Right kidney (tissue), 9 donors: ENCODE data around the gene BRMS1.
"Not testable (repeated sequence)": the region's sequence is repeated elsewhere in the genome, so short reads cannot be mapped to it uniquely, and the experiment has no call there.

Source experiments
- DNase-seq: peaks from one replicate; pipeline ENCODE4 v3.0.0-alpha.2; 2016
- long read RNA-seq, 8 donors: transcript quantifications; one replicate each; lab custom pipeline, GENCODE V29; 2026

BRMS1 gene, protein sequence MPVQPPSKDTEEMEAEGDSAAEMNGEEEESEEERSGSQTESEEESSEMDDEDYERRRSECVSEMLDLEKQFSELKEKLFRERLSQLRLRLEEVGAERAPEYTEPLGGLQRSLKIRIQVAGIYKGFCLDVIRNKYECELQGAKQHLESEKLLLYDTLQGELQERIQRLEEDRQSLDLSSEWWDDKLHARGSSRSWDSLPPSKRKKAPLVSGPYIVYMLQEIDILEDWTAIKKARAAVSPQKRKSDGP
- long read RNA-seq, donor 1, transcript BRMS1-201 (10 exons, 1,445 nt) = major isoform, 18 of 20 reads
- long read RNA-seq, donor 1, partial matches to known transcripts = 0 of 20 reads
- long read RNA-seq, donor 1, other reads (novel, unspliced or antisense) = 0 of 20 reads
- long read RNA-seq, donor 2, transcript BRMS1-201 (10 exons, 1,445 nt) = major isoform, 7 of 7 reads
- long read RNA-seq, donor 2, partial matches to known transcripts = 0 of 7 reads
- long read RNA-seq, donor 2, other reads (novel, unspliced or antisense) = 0 of 7 reads
- long read RNA-seq, donor 3, partial matches to known transcripts = 0 of 6 reads
- long read RNA-seq, donor 3, other reads (novel, unspliced or antisense) = 0 of 6 reads
- long read RNA-seq, donor 4, transcript BRMS1-201 (10 exons, 1,445 nt) = major isoform, 8 of 8 reads
- long read RNA-seq, donor 4, partial matches to known transcripts = 0 of 8 reads
- long read RNA-seq, donor 4, other reads (novel, unspliced or antisense) = 0 of 8 reads
- long read RNA-seq, donor 5, transcript BRMS1-201 (10 exons, 1,445 nt) = major isoform, 10 of 10 reads
- long read RNA-seq, donor 5, partial matches to known transcripts = 0 of 10 reads
- long read RNA-seq, donor 5, other reads (novel, unspliced or antisense) = 0 of 10 reads
- long read RNA-seq, donor 6, transcript BRMS1-201 (10 exons, 1,445 nt) = major isoform, 8 of 9 reads
- long read RNA-seq, donor 6, partial matches to known transcripts = 0 of 9 reads
- long read RNA-seq, donor 6, other reads (novel, unspliced or antisense) = 0 of 9 reads
- long read RNA-seq, donor 7, transcript BRMS1-201 (10 exons, 1,445 nt) = major isoform, 7 of 7 reads
- long read RNA-seq, donor 7, partial matches to known transcripts = 0 of 7 reads
- long read RNA-seq, donor 7, other reads (novel, unspliced or antisense) = 0 of 7 reads
- long read RNA-seq, donor 8, transcript BRMS1-201 (10 exons, 1,445 nt) = major isoform, 5 of 6 reads
- long read RNA-seq, donor 8, partial matches to known transcripts = 0 of 6 reads
- long read RNA-seq, donor 8, other reads (novel, unspliced or antisense) = 0 of 6 reads

- peak; percentile 86 for DNase-seq
Measured at GRCh38 chr11:66344550-66345315, at the start of gene BRMS1. Gene BRMS1 (minus strand): TSS chr11:66345104. CDS start chr11:66342234, 2,870 bp downstream.

- DNase-seq = no peak
Measured at GRCh38 chr11:66393954-66394353, 49.0 kb upstream of the BRMS1 start.

- DNase-seq = no peak
Measured at GRCh38 chr11:66391322-66391721, 46.4 kb upstream of the BRMS1 start.

GRCh38 chr11:66388780-66389386 is 44.0 kb upstream of the BRMS1 start:
- peak; percentile 38 for DNase-seq

GRCh38 chr11:66386171-66387069 is 41.5 kb upstream of the BRMS1 start:
- DNase-seq = peak; percentile 82

- not testable (repeated sequence) for DNase-seq
Measured at GRCh38 chr11:66384316-66384715, 39.4 kb upstream of the BRMS1 start.

DNA sequence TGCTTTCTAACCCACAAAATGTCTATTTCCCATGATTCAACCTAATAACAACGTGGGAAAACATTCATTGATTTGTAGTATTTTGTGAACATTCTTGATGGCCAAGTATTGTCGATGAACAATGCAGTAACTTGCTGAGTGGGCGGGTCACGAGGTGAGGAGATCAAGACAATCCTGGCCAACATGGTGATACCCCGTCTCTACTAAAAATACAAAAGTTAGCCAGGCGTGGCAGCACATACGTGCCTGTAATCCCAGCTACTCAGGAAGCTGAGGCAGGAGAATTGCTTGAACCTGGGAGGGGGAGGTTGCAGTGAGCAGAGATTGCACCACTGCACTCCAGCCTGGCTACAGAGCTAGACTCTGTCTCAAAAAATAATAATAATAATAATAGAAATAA is 35.4 kb upstream of the BRMS1 start:
- not testable (repeated sequence) for DNase-seq

GRCh38 chr11:66373690-66374287 is 28.9 kb upstream of the BRMS1 start:
- not testable (repeated sequence) for DNase-seq

DNA sequence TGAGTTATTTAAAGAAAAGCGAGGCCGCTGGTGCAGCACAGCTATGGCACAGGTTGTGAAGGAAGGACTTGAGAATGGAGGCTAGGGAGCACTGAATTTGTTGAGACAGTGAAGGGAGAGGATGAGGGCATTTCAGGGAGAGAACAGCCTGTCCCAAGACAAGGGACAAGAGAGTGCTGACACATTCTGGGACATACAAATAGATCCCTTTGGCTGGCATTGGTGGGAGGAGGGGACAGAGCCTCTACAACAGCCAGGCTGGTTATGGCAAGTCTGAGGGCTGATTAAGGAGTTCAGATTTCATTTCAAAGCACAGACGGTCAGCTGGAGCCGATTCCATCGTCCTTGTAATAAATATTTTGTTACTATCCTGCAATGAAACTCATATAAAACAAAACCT is 28.4 kb upstream of the BRMS1 start:
- no peak for DNase-seq

GRCh38 chr11:66371627-66372415 is 26.9 kb upstream of the BRMS1 start, which contains the start of gene SLC29A2:
Gene SLC29A2 (minus strand): TSS chr11:66371760. CDS start chr11:66371591, 169 bp downstream.
- DNase-seq = peak; percentile 92

GRCh38 chr11:66369073-66369894 is 24.4 kb upstream of the BRMS1 start:
- DNase-seq = no peak

GRCh38 chr11:66368484-66368883 is 23.6 kb upstream of the BRMS1 start:
- no peak for DNase-seq

GRCh38 chr11:66367561-66368312 is 22.8 kb upstream of the BRMS1 start:
- no peak for DNase-seq

- DNase-seq = no peak
Measured at GRCh38 chr11:66366844-66367477, 22.1 kb upstream of the BRMS1 start.

GRCh38 chr11:66365711-66366619 is 21.1 kb upstream of the BRMS1 start:
- no peak for DNase-seq
